SU-DHL-6 (cell line): ENCODE data around the gene ACER1.

Experiments
- H2AFZ ChIP-seq: fragments of 200-600 bp; sonication (generic); 2 replicates; pipeline ENCODE4 v1.6.1; 2014; ENCODE audit warnings: low read depth, mild to moderate bottlenecking, moderate library complexity, mixed read lengths, antibody characterized with exemption, low read length; ENCODE audit not compliant: severe bottlenecking
- H3F3A ChIP-seq: fragments of 200-600 bp; shearing (Covaris generic); 2 replicates; pipeline ENCODE4 v1.6.0; 2016; ENCODE audit warnings: antibody characterized with exemption, mild to moderate bottlenecking; ENCODE audit not compliant: insufficient read depth
- H3K27ac ChIP-seq: fragments of 200-600 bp; sonication (generic); 2 replicates; pipeline ENCODE4 v1.5.1; 2016; ENCODE audit warnings: low read depth, mild to moderate bottlenecking, low read length, moderate library complexity, mixed read lengths
- H3K27me3 ChIP-seq: fragments of 200-600 bp; sonication (generic), shearing (Covaris generic); 2 replicates; pipeline ENCODE4 v1.6.0; 2014; ENCODE audit warnings: mild to moderate bottlenecking, low read length
- H3K36me3 ChIP-seq: fragments of 200-600 bp; sonication (generic); 2 replicates; pipeline ENCODE4 v1.6.1; 2014; ENCODE audit warnings: mild to moderate bottlenecking, low read length, mixed read lengths
- H3K4me2 ChIP-seq: fragments of 300-600, 200-600 bp; shearing (Covaris generic), sonication (generic); 2 replicates; pipeline ENCODE4 v1.6.0; 2014; ENCODE audit warnings: low read length, low read depth, mild to moderate bottlenecking; ENCODE audit not compliant: poor library complexity, severe bottlenecking
- H3K4me3 ChIP-seq: fragments of 200-600 bp; sonication (generic); 2 replicates; pipeline ENCODE4 v1.5.1; 2014; ENCODE audit warnings: antibody characterized with exemption, low read length, mild to moderate bottlenecking, mixed read lengths; ENCODE audit not compliant: insufficient read depth, poor library complexity, severe bottlenecking
- H3K79me2 ChIP-seq: fragments of 200-600 bp; sonication (generic); 2 replicates; pipeline ENCODE4 v1.6.1; 2014; ENCODE audit warnings: mild to moderate bottlenecking, low read length, moderate library complexity; ENCODE audit not compliant: insufficient read depth
- H3K9ac ChIP-seq: fragments of 200-600 bp; sonication (generic); 2 replicates; pipeline ENCODE4 v1.7.0; 2014; ENCODE audit warnings: mild to moderate bottlenecking, low read length
- H3K9me2 ChIP-seq: fragments of 200-600 bp; sonication (generic); replicated peaks from 2 replicates; pipeline ENCODE4 v1.6.1; 2014; ENCODE audit warnings: low read length; ENCODE audit not compliant: insufficient read depth
- H3K9me3 ChIP-seq: fragments of 200-600 bp; sonication (generic); 2 replicates; pipeline ENCODE4 v1.6.1; 2014; ENCODE audit warnings: low read length, mixed read lengths; ENCODE audit not compliant: insufficient read depth
- H4K20me1 ChIP-seq: fragments of 200-600 bp; sonication (generic); 2 replicates; pipeline ENCODE4 v1.6.1; 2014; ENCODE audit warnings: low read depth, mild to moderate bottlenecking, antibody characterized with exemption, low read length, moderate library complexity, mixed read lengths
- EZH2phosphoT487 ChIP-seq: fragments of 200-600 bp; sonication (generic), shearing (Covaris generic); conservative IDR thresholded peaks from 2 replicates; pipeline ENCODE4 v1.6.1; 2018; ENCODE audit warnings: mild to moderate bottlenecking, antibody characterized with exemption, low read length, moderate library complexity, mixed read lengths
- TF ChIP-seq, protein P1 (sequence below): fragments of 200-600 bp; sonication (generic); IDR thresholded peaks from one replicate; pipeline ENCODE4 v1.5.1; 2017; ENCODE audit warnings: antibody characterized with exemption, mild to moderate bottlenecking, low read length, moderate library complexity; ENCODE audit not compliant: insufficient read depth, poor library complexity, severe bottlenecking

ACER1 gene

DNA sequence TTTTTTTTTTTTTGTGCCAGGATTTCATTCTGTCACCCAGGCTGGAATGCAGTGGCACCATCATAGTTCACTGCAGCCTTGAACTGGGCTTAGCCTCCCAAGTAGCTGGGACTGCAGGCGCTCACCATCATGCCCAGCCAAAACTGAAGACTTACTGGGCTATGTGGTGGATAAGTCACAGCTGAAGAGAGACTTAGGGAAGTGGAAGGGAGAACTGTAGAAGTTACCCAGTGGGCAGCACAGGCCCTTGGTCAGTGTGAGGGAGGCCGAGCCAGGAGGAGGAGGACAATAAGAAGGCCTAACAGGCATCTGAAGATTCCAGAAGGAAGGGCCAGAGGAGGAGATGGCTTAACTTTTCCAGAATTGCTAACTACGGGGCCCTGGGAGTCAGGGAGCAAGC is 46.3 kb upstream of the ACER1 start:
- H3F3A ChIP-seq: no peaks in the 10 kb centered on the region
- H3K9me3 ChIP-seq: no peaks in the 10 kb centered on the region
- no peaks in the 10 kb centered on the region for H3K9me2 ChIP-seq
- no peaks in the 10 kb centered on the region for H3K79me2 ChIP-seq
- no peak overlapping the region for H2AFZ ChIP-seq
- peaks cover 11% of the 10 kb centered on the region for H3K36me3 ChIP-seq
- no peak overlapping the region for H3K27ac ChIP-seq
- H3K27me3 ChIP-seq: no peaks in the 10 kb centered on the region
- H3K9ac ChIP-seq: no peak overlapping the region
- H3K4me2 ChIP-seq: no peak overlapping the region
- no peak overlapping the region for H3K4me3 ChIP-seq
- no peaks in the 10 kb centered on the region for H4K20me1 ChIP-seq
- no peak for TF ChIP-seq EZH2phosphoT487
- TF ChIP-seq, protein P1, sequence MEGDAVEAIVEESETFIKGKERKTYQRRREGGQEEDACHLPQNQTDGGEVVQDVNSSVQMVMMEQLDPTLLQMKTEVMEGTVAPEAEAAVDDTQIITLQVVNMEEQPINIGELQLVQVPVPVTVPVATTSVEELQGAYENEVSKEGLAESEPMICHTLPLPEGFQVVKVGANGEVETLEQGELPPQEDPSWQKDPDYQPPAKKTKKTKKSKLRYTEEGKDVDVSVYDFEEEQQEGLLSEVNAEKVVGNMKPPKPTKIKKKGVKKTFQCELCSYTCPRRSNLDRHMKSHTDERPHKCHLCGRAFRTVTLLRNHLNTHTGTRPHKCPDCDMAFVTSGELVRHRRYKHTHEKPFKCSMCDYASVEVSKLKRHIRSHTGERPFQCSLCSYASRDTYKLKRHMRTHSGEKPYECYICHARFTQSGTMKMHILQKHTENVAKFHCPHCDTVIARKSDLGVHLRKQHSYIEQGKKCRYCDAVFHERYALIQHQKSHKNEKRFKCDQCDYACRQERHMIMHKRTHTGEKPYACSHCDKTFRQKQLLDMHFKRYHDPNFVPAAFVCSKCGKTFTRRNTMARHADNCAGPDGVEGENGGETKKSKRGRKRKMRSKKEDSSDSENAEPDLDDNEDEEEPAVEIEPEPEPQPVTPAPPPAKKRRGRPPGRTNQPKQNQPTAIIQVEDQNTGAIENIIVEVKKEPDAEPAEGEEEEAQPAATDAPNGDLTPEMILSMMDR: no peak

DNA sequence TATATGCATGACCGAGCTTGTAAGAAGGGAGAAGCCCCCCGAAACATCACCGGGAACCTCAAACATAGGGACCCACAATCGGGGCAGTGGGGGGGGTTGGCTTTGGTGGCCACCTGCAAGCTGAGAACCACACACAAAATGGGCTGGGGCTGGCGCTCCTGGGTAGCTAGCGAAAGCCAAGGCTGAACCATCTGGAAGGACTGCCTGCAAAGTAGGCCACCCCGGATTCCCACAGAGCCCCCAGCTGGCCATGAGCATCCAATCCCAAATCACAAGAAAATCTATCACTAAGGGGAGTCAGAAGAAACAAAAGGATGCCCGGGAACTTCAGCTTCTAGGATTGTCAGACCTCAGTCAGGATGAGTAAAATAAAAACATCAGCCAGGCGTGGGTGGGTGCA is 45.1 kb upstream of the ACER1 start:
- Histone ChIP-seq H3K9me2 (no peaks in the 10 kb centered on the region), H3K4me2 (no peak overlapping the region), H3K9me3 (no peaks in the 10 kb centered on the region), H3F3A (no peaks in the 10 kb centered on the region), H3K27me3 (no peaks in the 10 kb centered on the region), H3K36me3 (peaks cover 11% of the 10 kb centered on the region), H2AFZ (no peak overlapping the region), H3K4me3 (no peak overlapping the region), H4K20me1 (no peaks in the 10 kb centered on the region), H3K27ac (no peak overlapping the region), H3K79me2 (no peaks in the 10 kb centered on the region), H3K9ac (no peak overlapping the region)
- TF ChIP-seq, protein P1: no peak
- no peak for TF ChIP-seq EZH2phosphoT487

DNA sequence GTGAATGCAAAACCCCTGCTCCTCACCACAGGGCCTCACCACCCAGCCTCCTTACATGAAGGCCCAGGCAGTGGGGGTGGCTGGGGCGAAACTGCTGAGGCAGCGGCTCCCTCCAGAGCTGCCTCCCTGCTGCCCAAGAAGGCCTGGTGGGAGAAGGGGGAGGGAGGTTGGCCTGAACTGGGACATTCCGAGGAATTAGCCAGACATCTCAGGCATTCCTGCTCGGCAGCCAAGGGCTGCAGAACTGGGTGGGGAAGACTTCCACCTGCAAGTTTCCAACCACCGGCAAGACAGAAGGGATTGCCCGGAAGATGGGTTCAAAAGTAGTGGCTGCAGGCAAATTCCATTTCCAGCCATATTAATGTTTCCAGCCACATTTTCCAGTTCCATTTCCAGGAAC is 44.6 kb upstream of the ACER1 start:
- H3K9me3 ChIP-seq: no peaks in the 10 kb centered on the region
- H4K20me1 ChIP-seq: no peaks in the 10 kb centered on the region
- no peak overlapping the region for H3K27ac ChIP-seq
- no peak overlapping the region for H2AFZ ChIP-seq
- no peak overlapping the region for H3K9ac ChIP-seq
- H3K9me2 ChIP-seq: no peaks in the 10 kb centered on the region
- H3K27me3 ChIP-seq: no peaks in the 10 kb centered on the region
- no peak overlapping the region for H3K4me3 ChIP-seq
- no peaks in the 10 kb centered on the region for H3F3A ChIP-seq
- peaks cover 11% of the 10 kb centered on the region for H3K36me3 ChIP-seq
- no peaks in the 10 kb centered on the region for H3K79me2 ChIP-seq
- no peak for TF ChIP-seq EZH2phosphoT487
- TF ChIP-seq, protein P1: no peak
- no peak overlapping the region for H3K4me2 ChIP-seq
